ENCODE measurements around the gene KIAA1549.
"Not testable (repeated sequence)": the region's sequence is repeated elsewhere in the genome, so short reads cannot be mapped to it uniquely, and the experiment has no call there.

The KIAA1549 gene

GRCh38 chr7:138981332-138982203 lies at the start of gene KIAA1549:
Gene KIAA1549, minus strand, starts transcription at chr7:138981389. Its CDS starts 120 bp downstream, at chr7:138981269.
- DNase-seq = peak; percentile 14

DNA sequence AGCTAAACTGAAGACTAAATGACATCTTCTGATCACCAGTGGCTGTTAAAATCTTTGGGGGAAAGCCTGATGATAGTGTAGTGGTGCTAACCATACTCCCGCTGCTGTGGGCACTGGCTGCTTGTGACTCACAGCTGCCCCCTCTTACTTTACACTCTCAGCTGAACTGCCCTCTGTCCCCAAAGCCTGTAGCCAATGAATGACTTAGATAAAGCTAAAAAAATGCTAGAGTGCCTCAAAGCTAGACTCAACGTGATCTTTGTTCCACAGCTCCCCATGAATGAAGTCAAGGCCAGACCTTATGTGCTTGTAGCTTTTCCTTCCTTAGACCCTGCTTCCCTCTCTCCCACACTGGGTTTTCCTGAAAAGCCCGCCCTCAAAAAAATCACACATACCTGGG lies 48.2 kb upstream of the KIAA1549 start:
- DNase-seq = no peak

- DNase-seq = no peak
Observed at GRCh38 chr7:139026551-139026950, 45.4 kb upstream of the KIAA1549 start.

- DNase-seq = not testable (repeated sequence)
Observed at GRCh38 chr7:139025861-139026260, 44.7 kb upstream of the KIAA1549 start.

- DNase-seq = no peak
Observed at GRCh38 chr7:139023076-139023475, 41.9 kb upstream of the KIAA1549 start.

- DNase-seq = no peak
Observed at GRCh38 chr7:139022286-139022685, 41.1 kb upstream of the KIAA1549 start.

DNA sequence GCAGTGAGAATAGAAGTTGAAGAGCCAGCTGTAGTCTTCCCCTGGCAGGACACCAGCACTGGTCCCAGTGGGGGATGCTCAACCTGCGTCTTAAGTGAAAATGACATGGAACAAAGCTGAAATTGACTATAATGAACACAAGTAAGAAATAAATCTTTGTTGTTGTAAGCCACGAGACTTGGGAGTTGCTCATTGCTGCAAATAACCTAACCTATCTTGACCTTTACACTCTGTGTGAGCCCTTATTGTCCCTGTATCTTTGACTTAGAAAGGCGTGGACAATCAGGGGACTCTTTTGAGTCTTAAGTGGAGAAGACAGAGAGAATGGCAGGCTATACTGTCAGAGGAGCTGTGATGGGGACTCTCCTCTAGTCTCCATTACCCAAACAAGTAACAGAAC lies 37.7 kb upstream of the KIAA1549 start:
- DNase-seq = no peak

- peak; percentile 35 for DNase-seq
Observed at GRCh38 chr7:139016931-139017511, 35.8 kb upstream of the KIAA1549 start.

- DNase-seq = no peak
Observed at GRCh38 chr7:139011373-139011772, 30.2 kb upstream of the KIAA1549 start.

GRCh38 chr7:139004321-139005090 lies 23.3 kb upstream of the KIAA1549 start:
- no peak for DNase-seq

DNA sequence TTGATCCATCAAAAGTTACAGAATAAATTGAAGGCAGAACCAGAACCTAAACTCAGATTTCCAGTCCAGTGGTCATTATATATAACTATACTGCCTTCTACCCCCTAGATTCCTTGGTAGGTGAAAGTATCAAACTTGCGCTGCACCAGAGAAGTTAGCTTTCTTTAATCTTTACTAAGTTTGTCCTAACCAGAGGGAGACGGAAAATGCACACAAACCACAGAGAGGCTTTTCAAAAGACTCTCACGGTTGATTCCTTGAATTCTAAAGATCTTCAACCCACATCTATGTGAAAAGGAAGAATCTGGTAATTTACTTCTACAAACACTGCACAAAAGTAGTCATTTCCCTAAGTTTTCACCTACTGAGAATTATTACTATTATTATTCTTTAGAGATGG lies 18.2 kb upstream of the KIAA1549 start:
- no peak for DNase-seq

DNA sequence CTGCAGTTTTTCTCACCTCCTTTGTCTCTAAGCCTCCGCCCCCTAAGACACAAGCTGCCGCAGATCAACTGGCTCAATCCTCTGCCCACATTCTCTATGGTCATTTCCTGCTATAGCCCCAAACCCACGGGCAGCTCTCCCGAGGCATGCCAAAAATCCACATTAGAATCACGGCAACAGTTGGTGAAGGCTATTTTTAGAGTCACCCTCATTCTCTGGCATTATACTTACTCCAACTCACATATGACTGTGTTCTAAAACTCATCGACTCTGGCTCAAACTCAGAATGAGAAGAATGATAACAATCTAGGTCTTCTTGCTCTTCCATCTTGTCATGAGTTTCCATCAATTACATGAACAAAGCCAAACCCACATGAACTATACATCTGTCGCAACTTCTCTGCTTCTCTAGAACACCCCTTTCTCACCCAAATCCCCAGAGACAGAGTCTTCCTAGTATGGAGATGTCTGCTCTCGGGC lies 10.9 kb upstream of the KIAA1549 start:
- no peak for DNase-seq

DNA sequence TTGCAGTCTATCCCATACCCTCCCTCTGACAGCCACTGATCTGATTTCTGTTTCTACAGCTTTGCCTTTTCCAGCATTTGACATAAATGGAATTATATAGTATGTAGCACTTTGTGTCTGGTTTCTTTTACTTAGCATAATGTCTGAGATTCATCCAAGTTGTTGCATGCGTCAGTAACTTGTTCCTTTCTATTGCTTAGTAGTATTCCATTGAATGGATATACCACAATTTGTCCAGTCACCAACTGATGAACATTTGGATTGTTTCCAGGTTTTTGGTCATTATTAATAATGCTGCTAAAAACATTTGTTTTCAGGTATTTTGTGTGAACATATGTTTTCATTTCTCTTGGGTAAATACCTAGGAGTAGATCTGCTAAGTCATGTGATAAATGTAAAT lies 6.5 kb upstream of the KIAA1549 start:
- no peak for DNase-seq

GRCh38 chr7:138982204-138982623 lies 1.0 kb upstream of the KIAA1549 start:
- DNase-seq = no peak

DNA sequence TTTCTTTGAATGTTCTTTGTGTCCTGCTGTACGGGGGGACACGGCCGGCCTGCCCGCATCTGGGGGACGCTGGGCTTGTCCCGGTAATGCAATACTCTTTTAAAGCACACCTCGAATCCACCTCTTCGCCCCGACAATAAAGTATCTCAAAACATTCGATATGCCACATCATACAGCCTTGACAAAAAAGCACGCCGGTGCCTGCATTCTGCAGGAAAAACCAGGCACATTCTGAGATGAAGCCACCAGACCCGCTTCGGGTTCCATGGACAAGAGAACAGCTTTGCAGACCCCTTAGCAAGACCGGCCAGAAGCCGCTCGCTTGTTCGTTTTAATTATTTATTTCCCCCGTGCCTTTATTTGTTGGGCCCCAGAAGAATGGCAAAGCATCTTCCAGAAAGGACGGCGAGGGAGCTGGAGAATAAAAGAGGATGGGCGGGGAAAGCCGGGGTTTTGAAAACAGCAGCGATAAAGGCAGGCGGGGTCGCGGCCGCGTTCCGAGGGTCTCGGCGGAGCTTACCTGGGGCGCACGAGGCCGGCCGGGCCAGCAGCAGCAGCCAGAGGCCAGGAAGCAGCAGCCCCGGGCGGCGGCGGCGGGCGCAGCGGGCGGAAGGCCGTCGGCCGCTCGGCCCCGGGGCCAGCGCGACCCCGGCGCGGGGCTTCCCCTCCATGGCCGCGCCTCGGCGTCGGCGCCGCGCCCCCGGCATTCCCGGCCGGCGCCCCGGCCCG lies 462 bp downstream of the KIAA1549 start:
- no peak for DNase-seq

DNA sequence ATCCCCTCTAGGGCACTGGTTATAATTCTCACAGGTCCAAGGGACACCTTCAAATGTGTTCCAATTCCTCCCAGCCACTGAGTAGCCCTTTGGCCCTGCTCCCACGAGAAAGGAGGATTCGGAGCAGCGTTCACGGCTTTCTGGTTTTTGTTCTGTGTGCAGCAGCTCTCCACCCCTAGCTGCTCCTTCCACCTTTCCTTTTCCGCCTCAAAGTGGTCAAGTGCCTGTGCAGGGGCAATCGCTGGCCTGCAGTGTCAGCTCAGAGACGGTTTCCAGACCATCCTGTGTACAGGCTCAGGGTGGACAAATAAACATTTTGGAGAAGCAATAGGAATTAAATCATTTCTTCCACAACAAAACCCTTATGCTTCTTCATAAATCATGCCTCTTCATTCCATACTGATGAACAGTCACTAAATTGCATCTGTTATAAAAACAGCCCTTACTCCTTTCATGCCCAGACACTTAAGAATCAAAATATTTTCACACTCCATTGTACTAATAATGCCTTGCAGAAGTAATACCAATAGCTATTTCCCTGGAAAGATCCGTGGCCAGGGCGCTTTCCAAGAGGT lies 1.1 kb downstream of the KIAA1549 start:
- DNase-seq = no peak

GRCh38 chr7:138979226-138979979 lies 1.8 kb downstream of the KIAA1549 start:
- DNase-seq = no peak

DNA sequence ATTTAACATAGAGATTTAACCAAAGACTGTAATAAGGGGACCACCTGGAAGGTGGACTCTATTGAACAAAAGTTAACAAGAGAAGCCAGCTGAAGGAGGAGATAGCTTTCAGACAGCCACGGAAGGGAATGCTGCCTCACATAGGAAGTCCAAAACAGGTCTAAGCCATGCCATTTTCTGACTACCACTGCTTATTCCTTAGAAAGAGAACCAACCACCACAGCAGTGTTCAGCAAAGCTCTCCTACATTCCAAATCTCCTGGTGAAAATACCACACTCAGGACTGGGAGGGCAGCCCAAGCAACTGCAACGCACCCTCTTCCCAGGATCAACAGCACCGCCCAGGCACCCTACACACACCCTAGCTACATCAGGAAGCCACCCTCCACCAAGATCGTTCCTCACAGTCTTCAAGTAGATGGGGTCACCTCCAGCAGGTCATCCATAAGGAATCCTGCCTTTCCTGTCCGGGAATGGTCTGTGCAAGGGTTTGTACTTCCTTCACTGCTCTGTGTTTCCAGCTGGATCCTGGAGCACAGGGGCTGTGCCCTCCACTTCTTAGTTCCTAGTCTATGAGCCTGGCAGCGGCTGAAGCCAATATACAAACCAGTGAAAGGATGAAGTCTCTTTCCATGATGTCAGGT lies 2.5 kb downstream of the KIAA1549 start:
- DNase-seq = no peak

GRCh38 chr7:138976161-138976560 lies 5.0 kb downstream of the KIAA1549 start:
- not testable (repeated sequence) for DNase-seq

DNA sequence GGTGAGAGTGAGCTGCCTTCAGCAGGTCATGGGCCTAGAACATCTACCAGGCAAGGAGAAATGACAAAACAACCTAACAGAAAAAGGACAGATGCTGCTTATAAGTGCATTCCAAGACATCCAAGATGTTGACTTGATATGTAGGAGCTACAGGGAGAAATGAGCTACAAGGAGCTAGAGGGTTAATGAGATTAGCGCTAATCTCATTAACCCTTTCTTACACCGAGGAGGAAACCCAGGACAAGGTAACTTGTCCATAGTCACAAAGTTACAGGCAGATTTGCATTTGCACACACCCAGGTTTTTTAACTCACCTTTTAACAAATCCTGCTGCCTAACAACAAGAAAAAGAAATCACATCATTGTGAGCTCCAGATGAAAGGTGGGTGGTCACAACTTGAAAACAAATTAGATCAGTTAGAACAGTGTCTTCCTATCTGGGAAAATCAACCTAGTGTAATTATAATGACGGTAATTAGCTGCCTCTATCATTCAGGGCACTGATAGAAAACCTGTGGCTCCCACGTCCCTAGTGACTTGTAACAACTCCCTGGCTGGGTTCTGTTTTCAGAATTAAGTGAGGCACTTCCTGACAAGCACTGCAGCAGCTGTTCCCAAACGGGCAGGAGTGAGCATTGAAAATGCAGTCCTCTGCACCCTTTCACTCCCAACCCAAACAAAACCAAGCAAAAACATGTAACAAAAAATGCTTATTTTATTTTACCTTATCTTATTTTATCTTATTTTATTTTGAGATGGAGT lies 5.7 kb downstream of the KIAA1549 start:
- no peak for DNase-seq
